GM19324 (cell line): Measurements from ENCODE around the gene DGKB.

Source experiments
- ATAC-seq: cut with Tn5 transposase; IDR thresholded peaks from one replicate; pipeline ENCODE4 v1.9.1; 2021; ENCODE audit warnings: mild to moderate bottlenecking, moderate library complexity; ENCODE audit not compliant: unreplicated experiment, low FRiP score

Gene DGKB

GRCh38 chr7:14604606-14605005 lies 297.9 kb downstream of the DGKB start:
- no peak for ATAC-seq

- no peak for ATAC-seq
Observed at GRCh38 chr7:14602851-14603250, 299.7 kb downstream of the DGKB start.

- ATAC-seq: no peak
Observed at GRCh38 chr7:14600766-14601367, 301.7 kb downstream of the DGKB start.

- no peak for ATAC-seq
Observed at GRCh38 chr7:14598978-14599377, 303.6 kb downstream of the DGKB start.

GRCh38 chr7:14596421-14596820 lies 306.1 kb downstream of the DGKB start:
- no peak for ATAC-seq

- no peak for ATAC-seq
Observed at GRCh38 chr7:14590206-14590605, 312.3 kb downstream of the DGKB start.

GRCh38 chr7:14585232-14585631 lies 317.3 kb downstream of the DGKB start:
- no peak for ATAC-seq

- no peak for ATAC-seq
Observed at GRCh38 chr7:14583518-14583917, 319.0 kb downstream of the DGKB start.

GRCh38 chr7:14582010-14582409 lies 320.5 kb downstream of the DGKB start:
- no peak for ATAC-seq

- no peak for ATAC-seq
Observed at GRCh38 chr7:14579971-14580370, 322.6 kb downstream of the DGKB start.

GRCh38 chr7:14576578-14576977 lies 326.0 kb downstream of the DGKB start:
- no peak for ATAC-seq

- no peak for ATAC-seq
Observed at GRCh38 chr7:14570750-14571607, 331.6 kb downstream of the DGKB start.

- no peak for ATAC-seq
Observed at GRCh38 chr7:14552060-14552459, 350.5 kb downstream of the DGKB start.

GRCh38 chr7:14551310-14551709 lies 351.2 kb downstream of the DGKB start:
- no peak for ATAC-seq

- ATAC-seq: no peak
Observed at GRCh38 chr7:14542624-14543023, 359.9 kb downstream of the DGKB start.

GRCh38 chr7:14521183-14521582 lies 381.4 kb downstream of the DGKB start:
- no peak for ATAC-seq

GRCh38 chr7:14510268-14510667 lies 392.3 kb downstream of the DGKB start:
- no peak for ATAC-seq

- ATAC-seq: no peak
Observed at GRCh38 chr7:14507617-14508016, 394.9 kb downstream of the DGKB start.

- no peak for ATAC-seq
Observed at GRCh38 chr7:14505906-14506305, 396.6 kb downstream of the DGKB start.

GRCh38 chr7:14504134-14504533 lies 398.4 kb downstream of the DGKB start:
- ATAC-seq: no peak

- ATAC-seq: no peak
Observed at GRCh38 chr7:14503623-14504022, 398.9 kb downstream of the DGKB start.

GRCh38 chr7:14501436-14501835 lies 401.1 kb downstream of the DGKB start:
- ATAC-seq: no peak
